Measurements from ENCODE around the gene PARD3.
"Not testable (repeated sequence)": the region's sequence is repeated elsewhere in the genome, so short reads cannot be mapped to it uniquely, and the experiment has no call there.

PARD3 gene

DNA sequence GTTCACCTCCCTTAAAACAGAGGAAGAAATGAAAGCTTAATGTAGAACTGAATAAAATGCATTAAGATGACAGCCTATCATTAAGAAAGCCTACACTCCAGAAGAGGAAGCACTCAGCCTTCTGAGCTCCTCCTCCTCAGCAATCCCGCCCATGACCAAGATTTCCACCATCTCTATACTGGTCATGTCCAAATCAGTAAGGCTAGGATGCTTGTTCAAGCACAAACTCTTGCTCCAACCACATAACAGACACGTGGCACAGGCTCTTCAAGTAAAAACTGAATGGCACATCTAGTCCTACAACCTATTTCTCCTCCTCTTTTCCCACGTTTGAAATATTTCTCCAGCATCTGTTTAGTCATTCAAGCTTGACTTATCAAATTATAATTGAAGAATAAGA is 454.1 kb downstream of the PARD3 start:
- no peak for FAIRE-seq

DNA sequence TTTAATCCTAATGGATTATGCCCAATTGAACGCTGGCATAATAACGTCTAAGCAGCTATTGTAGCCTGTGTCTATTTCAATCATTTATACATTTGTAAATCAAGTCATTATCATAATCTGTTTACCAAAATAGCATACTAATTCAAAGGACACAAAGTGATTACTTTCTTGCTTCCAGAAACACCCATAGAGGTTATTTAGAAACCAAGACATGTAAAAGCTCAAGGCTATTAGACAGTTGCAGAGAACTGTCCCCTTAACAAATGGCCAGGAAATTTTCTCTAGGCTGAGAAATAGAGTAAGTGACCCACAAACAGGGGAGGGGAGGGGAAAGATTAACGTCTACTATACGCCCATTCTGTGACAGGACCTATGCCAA is 455.7 kb downstream of the PARD3 start:
- FAIRE-seq: no peak

DNA sequence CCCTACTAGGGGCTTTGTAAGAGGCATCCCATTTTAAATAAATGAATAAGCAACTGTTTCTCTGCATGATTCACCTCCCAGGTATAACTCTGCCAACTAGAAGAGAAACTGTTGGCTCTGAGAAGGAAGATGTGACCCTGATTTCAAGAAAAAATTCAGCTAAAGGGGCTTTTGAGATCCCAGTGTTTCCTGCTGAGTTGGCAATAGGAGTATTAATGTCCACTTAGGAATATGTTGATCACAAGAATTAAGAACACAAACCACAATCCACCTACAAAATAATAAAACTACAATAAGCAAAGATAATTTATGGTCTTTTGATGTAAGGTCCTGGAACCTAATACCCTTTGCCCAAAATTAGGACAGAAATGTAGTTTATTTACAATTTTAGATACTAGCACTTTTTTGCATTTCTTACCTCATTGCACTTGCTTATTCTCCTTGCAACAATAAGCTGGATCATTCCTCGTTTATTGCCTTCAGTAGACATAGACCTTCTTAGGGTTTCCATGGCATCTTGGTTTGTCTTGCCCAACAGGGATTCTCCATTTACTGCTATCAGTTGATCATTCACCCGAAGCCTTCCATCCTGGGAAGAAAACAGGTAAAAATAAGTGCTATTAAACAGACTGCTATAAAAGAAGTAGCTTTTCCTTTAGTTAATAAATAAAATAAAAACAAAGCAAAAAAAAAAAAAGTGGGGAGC is 456.2 kb downstream of the PARD3 start:
- no peak for FAIRE-seq

DNA sequence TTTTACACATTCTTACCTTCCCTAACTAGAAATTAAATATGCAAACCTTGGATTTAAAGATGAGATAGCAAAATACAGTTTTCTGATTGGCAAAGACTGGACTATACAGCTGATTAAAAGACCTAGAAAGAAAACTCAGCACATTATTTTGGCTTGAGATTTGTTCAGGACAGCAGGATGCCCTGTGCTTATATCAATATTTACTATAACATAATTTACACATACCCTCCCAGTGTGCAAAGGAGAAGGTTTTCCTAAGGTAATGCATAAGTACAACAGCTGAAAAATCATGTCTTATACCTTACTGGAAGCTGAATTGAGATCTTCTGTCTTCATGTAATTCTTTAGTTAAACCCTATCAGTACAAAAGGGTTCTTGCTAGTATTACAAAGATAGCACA is 458.6 kb downstream of the PARD3 start:
- no peak for FAIRE-seq

DNA sequence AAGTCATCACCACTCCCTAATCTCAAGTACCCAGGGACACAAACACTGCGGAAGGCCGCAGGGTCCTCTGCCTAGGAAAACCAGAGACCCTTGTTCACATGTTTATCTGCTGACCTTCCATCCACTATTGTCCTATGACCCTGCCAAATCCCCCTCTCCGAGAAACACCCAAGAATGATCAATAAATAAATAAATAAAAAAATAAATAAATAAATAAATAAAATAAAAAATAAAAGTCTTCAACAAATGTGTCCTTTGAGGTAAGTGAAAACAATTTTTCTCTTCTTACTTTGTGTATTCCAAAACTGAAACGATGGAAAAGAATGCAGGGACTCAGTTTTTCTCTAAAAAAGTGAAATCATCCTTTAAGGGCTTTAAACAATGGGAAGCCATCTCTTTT is 461.6 kb downstream of the PARD3 start:
- FAIRE-seq: not testable (repeated sequence)

DNA sequence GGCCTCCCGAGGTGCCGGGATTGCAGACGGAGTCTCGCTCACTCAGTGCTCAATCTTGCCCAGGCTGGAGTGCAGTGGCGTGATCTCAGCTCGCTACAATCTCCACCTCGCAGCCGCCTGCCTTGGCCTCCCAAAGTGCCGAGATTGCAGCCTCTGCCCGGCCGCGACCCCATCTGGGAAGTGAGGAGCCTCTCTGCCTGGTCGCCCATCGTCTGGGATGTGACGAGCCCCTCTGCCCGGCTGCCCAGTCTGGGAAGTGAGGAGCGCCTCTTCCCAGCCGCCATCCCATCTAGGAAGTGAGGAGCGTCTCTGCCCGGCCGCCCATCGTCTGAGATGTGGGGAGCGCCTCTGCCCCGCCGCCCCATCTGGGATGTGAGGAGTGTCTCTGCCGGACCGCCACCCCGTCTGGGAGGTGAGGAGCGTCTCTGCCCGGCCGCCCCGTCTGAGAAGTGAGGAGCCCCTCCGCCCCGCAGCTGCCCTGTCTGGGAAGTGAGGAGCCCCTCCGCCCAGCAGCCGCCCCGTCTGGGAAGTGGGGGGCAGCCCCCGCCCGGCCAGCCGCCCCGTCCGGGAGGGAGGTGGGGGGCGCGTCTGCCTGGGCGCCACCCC is 462.4 kb downstream of the PARD3 start:
- FAIRE-seq: not testable (repeated sequence)

DNA sequence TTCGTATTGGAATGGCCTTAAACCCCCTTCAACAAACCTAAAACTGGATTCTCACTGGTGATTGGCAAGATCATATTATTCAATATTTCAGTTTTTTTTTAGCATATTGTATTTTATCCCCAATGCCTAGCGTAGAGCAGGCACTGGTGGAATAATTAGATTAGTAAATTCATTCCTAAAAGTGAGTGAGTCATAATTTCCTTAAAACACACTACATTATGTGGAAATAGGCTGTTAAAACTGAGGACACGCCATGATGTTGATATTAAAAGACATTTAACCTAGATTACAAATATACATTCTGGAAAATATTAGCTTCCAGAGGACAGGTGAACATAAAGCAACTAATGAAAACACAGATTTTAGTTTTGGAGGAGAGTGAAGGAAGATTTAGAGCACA is 463.9 kb downstream of the PARD3 start:
- no peak for FAIRE-seq

DNA sequence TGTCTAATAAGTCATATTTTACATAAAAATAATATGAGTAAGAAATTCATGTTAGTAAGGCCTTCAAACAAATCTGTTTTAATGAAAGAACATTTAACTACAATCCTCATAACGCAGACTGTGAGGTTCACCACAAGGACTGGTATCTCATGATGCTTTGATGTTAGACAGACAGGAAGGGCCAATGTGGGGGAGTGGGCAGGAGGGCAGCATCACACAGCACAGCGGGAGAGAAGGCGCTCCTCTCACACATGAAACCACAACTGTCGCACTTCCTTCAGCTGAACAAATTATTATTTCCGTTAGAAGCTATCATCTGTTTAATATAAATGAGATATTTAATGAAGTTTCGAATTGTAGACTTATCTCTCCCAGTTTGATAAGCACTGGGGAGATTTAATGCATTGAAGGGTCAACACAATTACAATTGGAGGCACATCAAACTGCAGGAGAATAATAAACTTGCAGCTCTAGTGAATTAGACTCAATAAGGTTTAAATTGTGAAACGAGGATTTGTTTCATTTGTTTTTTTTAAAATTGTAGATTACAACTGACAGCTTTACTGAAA is 466.1 kb downstream of the PARD3 start:
- FAIRE-seq: no peak

DNA sequence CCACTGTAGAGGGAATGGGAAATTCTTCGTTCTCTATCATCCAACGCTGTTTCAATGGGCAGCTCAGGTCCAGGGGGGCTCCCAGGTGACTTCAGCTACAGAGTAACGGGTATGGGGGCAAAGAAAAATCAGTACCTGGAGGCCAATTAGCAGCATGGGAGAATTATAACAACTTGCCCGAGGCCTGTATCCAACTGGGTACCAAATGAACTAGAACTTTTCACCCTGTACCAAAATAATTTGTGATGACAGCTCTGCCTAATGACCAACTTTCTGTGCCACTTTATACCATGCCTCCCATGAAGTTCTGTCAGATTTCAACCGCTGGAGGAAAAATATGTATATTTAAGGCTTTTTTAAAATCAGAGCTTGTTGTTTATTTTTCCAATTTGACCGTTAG is 467.1 kb downstream of the PARD3 start:
- no peak for FAIRE-seq

DNA sequence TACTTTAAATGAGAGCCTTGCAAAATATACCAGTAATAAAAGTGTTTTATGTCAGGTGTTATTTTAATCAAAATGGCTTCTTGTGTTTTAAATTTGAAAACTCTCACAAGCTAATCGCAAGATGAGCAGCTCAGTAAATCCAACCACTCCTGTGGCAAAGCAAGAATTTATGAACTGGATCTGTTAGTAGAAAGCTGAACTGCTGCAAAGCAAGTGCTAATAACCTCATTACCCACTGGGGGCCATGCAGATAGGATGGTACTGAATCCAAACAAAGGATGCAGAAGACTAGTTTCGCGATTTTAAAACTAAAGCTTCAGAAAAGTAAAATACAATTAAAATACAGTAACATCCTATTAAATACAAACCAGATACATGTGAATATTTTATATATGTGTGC is 468.0 kb downstream of the PARD3 start:
- no peak for FAIRE-seq

DNA sequence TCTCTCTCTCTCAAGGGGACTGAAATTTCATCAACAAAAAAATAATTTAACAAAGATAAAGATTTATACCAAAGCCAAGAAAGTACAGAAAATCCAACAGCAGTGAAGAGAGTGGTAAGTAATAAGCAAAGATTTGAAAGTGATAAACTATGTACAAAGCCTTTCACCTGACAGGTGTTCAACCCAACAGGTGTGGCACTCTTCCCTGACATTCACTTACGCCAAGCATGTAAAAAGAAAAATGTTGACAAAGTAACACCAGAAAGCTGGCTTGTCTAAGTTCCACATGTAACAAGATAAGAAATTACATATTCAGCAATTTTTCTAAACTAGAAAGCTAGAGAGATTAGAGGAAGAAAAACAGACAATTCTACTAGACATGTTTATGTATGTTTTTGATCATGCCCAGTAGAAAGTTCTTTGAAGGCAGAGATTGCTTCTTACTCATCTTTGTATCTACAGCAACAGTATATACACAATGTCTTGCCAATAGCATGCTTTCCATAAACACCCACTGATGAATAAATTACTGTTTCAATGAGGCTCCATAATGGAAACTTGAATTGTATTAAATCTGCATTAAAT is 468.5 kb downstream of the PARD3 start:
- no peak for FAIRE-seq

DNA sequence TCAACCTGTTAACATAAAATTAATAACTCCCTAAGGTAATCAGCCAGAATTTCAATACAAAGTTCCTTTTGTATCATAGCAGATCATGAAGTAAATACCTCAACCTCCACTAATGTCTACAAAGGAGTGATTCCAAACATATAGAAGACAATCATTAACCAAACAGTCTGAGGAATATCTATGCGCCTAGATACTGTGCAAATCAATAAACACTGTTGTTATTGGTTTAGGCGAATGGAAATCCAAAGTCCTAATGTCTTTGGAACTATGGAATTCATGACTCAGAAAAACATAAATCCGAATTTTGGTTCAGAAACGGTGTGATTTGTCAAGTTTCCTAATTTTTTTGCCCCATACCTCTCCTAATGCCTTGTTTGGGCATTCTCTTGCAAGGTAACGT is 469.7 kb downstream of the PARD3 start:
- no peak for FAIRE-seq

DNA sequence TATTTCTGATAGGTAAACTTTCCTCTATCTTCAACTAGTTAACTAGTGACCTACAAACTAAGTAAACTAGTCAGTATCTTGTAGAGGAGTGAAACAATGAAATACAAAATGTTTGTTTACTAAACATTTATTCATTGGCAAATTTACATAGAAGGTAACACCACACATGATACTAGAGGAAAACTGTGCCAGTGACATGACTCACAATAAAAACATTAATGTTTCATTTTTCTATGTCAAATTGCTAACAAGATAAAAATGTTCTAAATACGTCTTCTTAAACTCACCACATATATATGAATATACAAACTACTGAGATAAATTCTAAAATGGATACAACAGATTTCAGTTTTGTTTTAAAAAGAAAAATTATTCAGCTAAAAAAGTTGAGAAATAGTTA is 471.3 kb downstream of the PARD3 start:
- no peak for FAIRE-seq

DNA sequence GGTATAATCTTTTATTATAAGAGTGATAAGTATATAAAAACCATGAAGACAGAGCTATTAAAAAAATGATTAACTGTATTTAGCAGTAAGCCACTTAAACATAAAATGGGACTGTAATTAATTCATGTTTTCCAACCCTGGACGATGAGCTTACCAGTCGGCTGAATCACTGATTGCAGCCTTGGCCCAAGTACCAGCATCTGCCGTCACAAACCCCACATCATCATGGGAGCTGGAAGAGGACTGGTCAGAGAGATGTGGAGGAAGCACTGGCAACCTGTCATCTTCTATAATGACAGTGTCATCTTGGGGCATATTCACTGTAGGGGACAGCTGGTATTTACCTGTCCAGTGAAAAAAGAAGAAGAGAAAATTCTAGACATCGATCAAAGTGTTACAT is 473.6 kb downstream of the PARD3 start:
- FAIRE-seq: no peak

DNA sequence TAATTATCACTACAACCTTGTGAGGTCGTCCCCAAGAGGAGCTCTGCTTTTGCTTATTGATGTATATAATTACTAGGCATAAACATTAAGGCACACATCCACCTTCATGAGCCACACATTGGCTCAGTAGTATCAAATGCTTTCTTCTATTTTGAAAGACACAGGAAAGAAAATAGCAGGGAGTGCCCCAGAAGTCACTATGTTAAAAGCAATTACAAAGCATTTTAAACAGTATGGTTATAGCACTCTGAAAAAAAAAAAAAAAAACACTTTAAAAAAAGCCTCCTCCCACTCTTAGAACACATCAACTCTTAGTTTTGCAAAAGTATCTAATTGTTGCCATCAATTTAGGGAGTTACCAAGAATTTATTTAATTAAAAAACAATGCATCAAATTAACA is 474.2 kb downstream of the PARD3 start:
- FAIRE-seq: no peak

DNA sequence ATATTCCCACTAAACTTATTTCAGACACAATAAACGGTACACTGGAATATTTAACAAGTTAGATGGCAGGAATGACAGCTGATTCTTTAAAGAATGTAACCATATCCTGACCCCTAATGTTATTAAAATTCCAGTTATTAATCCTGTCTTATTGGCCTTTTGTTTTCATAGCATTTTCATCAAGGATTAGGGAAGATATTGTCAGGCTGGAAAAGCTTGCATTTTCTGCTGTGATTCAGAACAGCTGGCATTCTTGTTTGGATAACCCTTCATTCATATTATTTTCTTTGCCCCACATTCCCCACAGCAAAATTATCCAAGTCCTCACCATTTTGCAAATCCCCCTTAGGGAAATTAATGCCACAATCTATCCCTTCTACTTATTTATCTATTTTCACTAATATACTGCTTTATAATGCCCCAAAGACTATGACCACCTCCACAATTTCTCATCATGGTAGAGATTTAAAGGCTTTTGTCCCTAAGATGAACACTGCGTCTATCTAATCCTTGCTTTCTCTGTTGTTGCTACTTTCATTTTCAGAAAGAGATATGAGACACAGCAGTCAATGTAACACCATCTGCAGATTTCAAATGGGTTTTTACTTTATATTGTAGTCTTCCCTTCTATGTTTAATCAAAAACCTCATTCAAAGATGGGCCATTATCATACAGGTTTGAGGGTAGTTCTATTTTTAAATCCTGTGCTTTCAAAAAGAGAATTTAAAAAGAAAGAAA is 475.1 kb downstream of the PARD3 start:
- no peak for FAIRE-seq

DNA sequence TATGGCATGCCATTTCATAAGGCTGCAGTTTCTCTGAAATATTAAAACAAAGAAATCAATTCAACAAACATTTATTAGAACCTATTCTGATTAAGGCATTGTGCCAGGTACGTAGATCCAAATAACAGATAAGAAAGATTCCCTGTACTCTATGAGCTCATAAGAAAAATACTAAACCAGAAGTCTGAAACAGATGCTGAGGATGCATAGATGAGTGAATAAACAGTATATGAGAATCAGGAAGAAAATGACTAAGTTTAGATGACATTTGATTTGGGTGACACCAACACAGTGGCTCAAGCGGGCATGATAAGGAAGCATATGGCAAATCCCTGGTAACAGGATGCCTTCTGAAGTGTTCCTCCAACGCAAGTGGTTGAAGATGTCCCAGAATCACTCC is 477.2 kb downstream of the PARD3 start:
- FAIRE-seq: no peak

DNA sequence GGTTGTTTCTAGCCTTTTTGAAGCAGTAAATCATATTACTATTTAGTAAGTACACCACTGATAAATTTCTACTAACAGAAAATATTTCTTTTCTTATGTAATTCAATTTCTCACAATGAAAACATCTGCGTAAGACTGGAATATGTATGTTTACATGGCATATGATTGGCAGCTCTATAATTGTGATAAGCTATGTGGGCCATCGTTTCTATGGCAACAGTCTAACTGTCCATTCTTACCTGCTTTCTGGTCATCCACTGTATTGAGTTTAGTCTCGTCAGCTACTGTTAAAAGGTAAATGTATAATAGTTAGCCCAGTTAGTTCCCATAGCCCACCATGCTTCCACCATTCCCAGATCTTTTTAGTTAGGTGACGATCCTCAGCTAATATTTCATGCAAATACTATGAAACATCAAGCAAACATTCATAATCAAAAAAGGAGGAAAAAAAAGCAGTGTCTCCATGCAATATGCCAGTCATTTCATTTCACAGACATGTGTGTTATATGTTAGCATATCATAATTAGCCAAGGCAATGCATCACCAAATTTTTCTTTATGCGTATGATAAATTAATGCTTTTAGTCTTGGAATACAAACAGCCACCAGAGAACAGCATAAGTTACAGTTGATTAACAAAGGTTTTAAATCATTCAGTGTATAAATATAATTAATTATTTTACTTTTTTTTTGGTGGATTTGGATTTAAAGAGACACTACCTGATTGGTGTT is 479.0 kb downstream of the PARD3 start:
- no peak for FAIRE-seq

DNA sequence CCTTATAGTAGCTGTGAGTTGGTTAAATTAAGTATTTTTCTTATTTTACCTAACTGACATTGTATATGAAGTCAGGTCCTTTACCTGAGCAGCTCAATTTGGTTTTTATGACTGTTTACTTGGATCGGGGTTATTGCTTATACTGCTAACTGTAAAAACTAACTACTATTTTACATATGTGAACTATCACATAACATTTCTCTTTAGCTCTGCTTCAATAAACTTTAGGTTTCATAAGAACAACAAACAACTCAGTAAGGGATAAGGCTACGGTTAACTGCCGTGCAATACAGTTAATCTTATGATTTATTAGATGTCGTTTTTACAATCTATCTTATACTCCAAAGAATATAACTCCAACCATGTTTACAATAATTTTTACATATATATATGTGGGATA is 480.2 kb downstream of the PARD3 start:
- FAIRE-seq: no peak

DNA sequence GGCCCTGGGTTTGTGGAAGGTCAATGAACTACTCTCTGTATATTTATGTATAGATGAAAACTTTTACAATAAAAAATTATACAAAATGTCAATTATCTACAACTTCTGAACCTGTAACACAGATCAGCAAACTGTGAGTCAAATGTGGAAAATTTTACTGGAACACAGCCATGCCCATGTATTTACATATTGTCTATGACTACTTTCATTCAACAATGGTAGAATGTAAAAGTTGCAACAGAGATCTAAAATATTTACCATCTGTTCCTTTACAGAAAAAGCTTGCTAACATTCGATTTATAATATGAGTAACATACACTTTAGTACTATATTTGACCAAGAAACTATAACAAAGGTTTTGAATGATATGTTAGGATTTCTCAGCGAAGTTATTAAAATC is 481.6 kb downstream of the PARD3 start:
- no peak for FAIRE-seq

DNA sequence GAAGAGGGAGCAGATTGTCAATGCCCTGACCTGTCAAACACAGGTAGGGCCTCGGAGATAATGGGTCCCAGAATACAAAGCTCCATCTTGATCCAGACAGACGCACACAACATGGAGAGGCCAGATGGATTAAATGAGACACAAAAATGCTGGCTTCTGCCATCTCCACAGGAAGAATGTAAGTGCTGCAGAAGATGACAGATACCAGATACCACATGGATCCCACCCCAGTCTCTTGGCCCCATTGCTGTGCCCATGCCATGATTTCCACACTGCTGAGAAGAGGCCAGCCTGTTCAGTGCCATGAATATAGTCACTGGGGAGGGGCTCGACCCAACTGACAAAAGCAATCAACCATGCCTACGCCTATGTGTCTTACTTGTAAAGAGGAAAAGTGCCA is 487.9 kb downstream of the PARD3 start:
- no peak for FAIRE-seq

DNA sequence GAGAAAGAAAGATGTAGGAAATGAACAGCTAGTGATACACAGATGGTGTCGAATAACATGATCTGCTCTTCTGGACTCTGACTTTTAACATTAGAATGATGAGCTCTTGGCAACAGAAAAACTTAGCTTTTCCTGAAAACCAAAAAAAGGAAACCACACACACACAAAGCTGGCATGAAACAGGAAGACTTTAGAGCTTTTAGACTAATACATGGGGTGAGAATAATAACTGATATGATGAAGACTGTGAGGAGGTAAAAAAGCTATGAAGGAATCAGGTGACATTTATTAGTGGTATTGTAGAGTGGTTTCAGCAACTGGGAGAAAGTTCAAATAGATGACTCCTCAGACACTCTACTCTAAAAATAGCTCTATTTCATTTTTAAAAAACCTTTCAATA is 491.9 kb downstream of the PARD3 start:
- FAIRE-seq: no peak

DNA sequence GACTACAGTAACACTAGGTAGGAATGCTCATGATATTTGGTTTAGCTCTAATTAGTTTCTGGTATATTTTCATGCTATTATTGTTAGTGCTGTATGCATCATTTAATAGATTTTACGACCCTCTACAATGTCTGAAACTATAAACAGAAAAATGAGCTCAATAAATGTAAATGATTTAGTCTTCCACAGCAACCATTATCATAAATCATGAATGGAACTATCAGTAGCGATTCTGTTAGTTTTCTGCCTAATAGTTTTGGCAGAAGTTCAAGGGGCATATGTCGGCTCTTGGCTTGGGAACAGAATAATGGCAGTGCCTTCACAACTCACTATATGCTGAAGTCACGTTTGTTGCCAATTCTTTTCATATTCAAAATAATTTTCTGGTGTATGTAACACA is 494.8 kb downstream of the PARD3 start:
- no peak for FAIRE-seq

Data from A204.1 (cell line).